Inferior parietal cortex (tissue), 1 donor: ENCODE measurements around the gene IL17B.

Source experiments
- DNase-seq: peaks from one replicate; pipeline ENCODE4 v3.0.0-alpha.2; 2016; ENCODE audit errors: extremely low spot score

Gene IL17B, protein sequence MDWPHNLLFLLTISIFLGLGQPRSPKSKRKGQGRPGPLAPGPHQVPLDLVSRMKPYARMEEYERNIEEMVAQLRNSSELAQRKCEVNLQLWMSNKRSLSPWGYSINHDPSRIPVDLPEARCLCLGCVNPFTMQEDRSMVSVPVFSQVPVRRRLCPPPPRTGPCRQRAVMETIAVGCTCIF

DNA sequence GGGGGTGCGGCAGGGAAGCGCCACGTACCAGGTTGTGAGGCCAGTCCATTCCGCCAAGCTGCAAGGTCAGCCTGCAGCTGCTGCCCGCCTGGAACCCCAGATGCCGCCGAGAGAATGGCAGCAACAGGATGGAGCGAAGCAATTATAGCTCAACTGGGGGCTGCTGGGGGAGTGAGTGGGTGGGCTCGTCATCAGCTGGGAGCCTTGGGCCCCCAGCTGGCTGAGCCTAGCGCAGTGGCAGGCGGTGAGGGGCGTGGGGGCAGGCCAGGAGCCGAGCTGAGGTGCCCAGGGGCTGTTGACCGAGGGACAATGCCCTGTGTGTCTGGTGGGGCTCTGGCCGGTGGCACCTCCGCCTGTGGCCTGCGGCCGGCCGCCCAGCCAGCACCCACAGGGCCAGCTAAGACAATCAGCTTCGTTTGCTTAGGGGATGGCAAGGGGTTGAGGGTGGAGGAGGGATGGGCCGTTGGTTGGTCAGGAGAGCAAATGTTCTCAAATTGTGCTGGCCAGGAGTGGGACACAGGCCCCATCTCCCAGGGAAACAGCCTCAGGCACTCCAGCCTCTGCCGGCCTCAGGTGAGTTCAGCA, at the start of gene IL17B:
IL17B (minus strand) TSS at position 116 of the 585 bp plus-strand sequence; CDS start at position 49, 67 bp downstream.
- no peak for DNase-seq

DNA sequence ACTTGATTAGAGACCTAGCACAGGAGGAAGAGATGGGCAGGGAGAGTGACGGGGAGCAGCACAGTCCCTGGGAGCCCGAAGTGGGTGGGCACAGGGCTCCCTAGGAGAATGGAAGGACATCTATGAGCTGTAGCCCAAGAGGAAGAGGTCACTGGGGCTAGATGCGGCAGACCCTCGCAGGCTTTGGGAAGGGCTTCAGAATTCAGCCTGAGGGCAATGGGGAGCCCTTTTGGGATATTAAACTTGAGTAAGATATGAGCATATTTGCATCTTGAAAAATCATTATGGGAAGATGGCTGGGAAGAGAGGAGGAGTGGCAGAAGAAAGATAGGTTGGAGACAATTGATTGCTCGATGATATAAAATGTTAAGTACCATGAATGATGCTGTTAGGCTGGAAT, 48.9 kb upstream of the IL17B start:
- no peak for DNase-seq

DNA sequence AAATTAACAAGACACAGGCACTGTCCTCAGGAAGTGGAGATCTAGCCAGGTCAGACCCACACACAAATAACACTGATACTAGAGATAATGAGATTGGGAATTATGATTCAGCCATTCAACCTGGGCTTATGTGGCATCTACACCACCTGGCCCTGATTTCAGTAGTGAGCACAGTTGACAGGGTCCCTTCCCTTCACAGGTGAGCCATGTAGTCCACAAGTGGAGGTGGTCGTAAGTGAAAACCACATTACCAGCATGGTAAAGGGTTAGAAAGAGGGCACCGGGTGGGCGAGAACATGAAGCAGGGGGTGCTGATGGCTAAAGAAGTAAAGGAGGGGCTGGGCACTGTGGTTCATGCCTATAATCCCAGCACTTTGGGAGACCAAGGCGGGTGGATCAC, 48.3 kb upstream of the IL17B start:
- DNase-seq = no peak

DNA sequence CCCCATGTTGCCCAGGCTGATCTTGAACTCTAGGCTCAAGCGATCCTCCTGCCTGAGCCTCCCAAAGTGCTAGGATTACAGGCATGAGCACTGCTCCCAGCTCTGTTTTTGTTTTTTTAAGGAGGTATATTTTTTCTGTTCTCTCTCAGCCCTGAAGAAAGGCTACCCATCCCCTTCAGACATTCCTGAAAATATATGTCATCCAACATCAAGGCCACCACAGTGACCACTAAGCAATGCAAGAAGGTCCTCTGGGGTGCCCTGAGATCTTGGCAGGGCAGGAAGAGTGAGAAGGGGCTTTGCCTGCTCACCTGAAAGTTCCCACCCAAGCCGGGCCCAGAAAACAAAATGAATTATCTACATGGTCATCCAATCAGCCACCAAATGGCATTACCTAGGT, 47.8 kb upstream of the IL17B start:
- DNase-seq = no peak

DNA sequence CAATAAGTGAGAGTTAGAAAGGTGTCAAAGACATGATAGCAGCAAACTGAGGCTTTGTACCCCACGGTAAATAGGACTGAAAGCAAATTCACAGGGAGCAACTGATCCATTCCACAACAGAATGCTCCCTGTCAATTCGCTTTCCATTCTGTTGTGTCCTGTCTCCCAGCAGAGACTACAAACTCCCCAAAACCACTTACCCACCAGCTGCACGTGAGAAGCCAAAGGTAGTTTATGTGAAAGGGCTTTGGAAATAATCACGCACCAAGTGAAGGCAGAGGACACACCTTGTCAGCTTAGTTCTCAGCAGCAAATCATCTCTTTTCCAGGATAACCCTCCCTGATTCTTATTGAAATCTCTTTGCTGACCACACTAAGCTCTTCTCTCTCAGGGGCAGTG, 46.6 kb upstream of the IL17B start:
- DNase-seq = no peak

DNA sequence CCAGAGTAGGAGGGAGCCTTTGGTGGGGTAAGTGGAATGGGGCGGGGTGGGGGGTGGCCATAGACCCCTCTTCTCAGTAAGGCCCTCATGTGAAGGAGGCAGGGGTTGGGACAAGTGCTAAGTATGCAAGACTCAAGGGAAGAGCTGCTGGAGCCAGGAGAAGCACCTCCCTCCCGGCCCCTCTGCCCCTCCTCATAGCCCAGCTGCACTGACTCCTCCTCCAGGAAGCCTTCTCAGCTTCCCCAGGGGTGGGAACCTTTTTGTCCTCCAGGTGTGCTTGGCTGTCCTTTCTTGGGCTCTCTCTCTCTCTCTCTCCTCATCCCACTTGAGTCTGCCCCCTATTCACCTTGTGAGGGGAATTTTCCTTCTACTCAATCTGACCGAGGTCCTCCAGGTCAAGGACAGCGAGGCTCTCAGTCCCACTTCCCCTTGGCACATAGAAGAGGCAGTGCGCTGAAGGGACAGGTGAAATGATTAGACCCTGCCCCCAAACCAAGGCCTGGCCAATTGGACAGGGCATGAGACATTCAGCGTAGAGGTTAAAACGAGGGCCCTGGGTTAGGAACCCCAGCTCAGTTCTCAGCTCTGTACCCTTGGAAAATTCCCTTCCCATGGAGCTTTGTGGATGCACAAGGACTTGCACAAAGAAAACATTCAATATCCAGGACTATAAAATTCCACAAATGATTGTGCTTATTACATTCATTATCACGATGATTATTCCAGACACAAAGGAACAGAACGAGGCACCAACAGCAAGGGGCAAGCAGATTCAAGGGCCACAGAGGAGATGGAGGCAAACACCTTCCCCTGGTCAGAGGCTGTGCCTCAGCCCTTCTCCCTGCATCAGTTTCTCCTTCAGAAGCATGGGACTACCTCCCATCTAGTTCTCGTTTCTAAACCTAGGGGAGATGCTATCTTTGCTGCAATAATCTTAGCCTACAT, 45.6 kb upstream of the IL17B start:
- no peak for DNase-seq

DNA sequence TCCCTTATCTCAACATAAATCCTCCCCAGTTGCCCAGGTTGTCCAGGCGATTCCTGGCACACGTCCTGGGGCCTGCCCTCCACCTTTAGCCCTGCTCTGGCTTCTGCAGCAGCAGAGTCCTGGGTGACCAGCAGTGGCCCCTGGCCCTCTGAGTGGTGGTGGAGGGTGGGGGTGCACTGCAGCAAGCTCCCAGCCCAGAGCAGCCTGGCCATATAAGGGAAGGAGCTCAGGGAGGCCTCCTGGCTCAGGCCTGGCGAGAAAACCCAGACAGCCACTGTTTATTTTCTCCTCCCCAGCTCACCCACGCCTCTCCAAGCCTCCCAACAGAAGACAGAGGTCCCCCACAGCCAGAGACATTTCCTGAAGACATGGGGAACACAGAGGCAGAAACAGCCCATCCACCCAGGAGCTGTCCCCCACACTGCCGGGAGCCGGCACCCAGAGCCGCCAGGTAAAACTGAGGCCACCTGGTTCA, 44.7 kb upstream of the IL17B start:
- DNase-seq = no peak

DNA sequence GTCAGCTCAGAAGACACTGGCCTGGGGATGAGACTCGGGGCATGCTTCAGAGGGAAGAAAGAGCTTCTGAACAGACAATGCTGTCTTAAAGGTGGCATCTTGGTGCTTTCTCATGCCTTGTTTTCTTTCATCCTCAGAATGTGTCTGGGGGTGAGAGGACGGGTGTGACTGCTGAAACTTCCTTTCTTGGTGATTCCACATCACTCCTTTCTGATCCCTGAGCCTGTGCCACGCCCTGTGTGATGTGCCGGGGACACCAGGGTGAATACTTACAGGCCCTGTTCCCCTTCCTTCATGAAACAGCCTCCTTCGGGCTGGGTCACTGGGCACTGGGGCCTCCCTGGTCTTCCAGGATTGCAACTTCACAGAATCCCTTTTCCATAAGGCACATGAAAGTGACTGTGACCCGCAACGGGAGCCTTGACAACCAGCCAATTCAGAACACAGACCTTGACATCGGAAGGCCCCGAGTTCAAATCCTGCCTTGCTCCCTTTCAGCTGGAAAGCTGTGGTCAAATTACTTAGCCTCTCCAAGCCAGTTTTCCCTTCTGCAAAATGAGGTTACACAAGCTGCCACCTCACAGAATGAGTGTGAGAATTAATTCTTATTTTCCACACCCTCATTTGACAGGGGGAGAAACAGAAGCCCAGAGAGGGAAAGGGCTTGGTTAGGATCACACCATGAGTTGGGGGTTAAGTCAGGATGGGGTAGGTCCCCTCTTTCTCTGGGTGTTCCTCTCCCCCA, 44.1 kb upstream of the IL17B start:
- no peak for DNase-seq

DNA sequence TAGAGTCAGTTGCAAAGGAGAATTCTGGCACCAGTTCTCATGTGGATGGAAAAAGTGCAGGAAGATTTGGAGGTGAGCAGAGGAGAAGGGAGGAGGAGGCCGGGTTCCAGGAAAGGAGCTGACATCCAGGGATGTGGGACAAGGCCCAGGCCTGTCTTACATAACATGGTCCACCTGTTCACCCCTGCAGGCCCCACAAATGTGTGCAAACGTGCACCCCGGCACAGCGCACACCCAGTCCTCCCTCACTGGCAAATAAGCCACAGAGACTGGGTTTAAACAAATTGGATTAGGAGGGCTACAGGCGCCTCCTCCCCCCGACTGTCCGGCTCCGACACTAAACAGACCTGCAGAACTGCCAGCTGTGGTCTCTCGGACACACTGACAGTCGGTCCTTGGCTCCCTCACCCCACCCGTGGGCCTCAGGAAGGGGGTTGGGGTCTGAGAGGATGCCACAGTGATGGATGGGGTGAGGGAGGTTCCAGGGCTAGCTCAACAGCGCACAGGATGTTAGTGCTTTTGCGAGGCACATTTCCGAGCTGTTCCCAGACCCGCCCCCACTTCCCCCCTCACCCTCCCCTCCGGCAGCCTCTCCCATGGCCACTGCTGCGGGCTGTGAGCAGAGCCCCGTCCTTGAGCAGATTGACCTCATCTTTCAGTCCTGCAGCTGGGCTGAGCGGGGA, 43.4 kb upstream of the IL17B start:
- no peak for DNase-seq

DNA sequence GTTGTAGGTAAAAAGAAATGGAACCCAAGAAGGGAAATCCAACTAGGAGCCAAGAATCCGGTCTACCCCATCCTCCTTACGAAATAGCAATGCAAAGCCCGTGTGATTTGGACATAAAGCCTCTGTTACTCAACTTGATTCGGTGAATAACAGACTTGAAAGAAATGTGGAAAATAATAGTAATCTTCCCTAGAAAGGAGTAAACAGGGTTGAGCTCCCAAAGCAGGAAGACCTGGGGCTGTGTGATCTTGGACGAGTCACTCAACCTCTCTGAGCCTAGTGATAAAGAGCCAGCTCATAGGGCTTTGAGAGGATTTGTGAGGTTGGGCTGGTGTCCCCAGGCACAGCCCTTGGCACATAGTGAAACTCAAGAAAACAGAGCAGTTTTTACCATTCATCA, 42.7 kb upstream of the IL17B start:
- DNase-seq = no peak

DNA sequence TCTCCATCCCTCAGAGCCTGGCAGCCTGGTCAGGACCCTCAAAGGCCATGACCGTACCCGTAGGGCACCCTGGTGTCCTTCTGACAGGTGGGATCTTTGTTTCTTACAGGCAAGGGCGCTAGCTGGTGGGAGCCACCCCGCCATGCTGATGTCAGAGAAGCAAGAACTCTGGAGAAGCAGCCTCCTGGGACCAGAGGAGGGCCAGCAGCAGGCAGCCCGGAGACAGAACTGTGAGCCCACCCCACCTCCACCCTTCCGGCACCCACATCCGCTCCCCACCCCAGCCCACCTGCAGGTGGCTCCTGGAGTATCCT, 42.2 kb upstream of the IL17B start:
- no peak for DNase-seq

DNA sequence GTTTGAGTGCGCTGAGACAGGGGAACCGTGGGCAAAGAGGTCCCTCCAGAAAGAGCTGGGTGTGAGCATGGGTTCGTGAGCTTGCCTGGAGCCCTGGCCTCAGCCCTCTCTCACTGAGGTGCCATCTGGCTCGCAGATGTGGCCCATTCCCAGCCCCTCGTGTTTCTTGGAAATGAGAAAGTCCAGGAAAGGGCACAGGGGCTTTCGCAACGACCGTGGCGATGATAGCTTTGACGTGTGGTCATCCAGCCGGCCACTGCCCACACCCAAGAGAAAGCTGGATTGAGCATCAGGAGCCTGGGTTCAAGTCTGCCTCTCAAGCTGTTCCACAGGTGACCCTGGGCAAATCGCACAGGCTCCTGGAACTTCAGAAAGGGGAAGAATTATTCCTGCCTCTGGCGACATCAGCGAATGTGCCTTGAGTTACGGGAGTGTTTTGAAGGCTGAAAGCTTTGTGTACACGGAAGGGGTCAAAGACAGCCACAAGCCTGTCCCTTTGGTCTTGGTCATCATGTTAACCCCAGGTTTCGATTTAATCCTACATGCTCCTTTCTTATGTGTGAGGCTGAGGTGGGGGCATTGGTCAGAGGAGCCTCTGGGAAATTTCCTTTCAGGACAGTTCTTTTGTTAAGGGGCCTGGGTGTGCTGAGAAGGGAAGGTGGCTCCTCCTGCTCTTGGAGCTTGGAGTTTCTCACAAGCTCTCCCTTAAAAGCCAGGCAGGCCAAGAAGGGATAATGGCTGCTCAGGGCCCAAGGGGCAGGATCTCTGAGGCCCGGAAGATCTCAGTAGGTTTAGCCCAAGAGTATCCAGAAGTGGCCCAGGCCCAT, 41.7 kb upstream of the IL17B start:
- DNase-seq = no peak

DNA sequence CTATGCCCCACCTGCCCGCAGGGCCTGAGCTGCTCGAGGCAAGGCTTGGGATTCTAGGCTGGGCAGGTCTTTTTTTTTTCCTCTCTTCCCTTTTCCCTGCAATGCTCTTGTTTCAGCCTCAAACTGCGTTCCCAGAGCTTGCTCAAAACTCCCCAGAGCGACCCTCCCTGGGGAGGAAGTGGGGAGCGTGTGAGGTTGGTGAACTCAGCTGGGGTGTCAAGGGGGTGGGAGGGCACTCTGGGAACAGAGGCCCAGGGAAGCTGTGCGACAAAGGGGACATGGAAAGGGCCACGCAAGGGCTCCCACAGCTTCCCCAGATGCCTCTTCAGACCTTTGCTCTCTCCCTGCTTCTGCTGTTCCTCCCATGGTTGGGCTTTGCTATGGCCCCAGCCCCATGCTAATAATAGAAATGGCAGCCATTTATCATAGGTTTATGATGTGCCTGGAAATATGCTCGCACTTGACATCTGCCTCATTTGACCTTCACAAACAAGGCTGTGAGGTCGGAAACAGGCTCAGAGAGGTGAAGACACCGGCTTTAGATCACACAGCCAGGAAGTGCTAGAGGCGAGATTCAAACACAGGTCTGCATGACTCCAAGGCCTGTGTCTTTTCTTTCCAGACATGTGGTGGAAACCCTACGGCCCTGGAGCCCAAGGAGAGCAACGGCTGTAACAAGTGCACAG, 40.9 kb upstream of the IL17B start:
- DNase-seq = no peak

DNA sequence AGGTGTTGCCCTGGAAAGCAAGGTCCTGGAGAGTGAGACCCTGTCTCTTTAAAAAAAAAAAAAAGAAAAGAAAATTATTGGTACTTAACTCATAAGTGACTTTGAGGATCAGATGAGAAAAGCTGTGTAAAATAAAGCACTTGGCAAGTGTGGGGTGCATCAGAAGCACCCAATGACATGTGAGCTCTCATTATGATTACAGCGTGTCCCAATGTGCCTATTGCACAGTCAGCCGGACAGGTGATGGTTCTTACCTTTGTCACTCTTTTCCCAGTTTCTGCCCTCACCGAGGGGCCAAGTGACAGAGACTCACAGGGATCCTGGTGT, 40.4 kb upstream of the IL17B start:
- no peak for DNase-seq

DNA sequence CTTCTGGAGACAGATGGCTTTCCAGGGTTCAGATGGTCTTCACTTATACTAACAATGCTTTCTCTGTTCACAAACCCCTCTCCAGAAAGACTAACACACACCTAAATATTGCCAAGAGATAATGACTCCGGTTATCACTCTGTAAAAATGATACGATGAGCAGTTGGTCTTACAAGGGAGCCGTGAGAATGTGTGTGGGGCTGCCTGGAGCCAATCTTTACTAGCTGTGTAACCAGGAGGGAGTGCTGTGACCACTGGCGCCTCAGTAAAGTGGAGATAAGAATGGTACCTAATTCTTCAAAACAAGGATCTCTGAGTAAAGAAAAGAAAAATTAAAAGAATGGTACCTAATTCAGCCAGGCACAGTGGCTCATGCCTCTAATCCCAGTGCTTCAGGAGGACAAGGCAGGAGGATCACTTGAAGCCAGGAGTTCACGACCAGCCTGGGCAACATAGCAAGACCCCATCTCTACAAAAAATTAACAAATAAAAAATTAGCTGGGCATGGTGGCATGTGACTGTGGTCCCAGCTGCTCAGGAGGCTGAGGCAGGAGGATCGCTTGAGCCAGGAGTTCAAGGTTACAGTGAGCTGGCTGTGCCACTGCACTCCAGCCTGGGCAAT, 39.9 kb upstream of the IL17B start:
- DNase-seq = no peak

DNA sequence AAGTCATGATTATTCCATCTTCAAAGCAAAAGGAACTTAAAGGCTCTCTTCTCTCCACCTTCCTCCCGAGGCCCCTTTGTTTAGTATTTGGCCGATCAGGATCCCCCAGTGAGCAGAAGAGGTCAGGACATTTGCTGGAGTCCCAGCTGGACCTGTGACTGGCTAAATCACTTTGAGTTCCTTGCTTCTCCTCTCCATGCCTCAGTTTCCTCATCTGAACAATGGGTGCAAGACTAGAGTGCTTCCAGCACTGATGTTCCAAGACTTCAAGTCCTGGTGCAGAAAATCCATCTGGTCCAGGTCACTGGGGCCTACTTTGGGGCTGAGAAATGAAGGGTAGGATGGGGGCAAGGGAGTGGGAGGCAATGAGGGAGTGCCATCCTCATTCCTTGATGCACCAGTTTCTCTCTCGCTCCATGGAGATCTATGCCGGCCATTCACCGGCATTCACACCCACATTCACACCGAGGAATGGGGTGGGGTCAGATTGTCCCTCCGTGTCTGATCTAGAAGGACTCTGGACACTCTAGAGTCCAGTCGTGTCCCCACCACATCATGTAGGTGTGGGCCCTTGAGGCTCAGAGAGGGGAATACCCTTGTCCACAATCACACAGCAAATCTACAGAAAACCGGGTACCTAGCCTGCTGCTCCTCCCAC, 38.7 kb upstream of the IL17B start:
- no peak for DNase-seq

DNA sequence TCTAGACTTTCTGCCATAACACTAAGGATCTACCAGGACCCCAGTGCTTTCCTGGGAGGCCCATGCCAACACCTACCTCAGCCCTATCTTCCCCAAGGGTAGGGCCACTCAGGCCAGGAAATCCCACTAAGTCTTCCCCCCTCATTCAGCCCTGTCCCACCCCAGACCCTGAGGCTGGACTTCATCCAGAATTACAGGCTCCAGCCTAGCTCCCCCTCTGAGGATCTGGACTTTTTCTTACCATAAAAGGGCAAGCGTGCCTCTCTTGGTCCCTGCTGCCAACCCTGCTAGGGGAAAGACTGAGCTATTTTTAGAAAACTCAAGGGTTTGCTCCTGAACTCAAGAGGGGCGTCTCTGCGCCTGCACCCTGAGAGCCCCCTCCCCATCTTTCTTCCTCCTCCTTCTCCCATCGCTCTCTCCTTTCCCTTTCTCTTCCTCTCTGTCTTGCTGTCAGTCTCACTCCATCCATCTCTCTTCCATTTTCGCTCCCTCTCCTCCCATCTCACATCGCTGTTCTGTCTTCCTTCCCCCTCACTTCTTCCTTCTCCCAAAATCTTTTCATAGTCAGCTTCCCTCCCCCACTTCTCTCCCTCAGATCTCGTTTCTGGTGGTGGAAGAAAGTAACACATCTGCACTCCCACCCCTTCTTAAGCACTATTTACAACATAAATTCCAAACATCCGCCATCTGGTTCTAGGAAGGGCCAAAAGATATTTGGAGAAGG, 38.1 kb upstream of the IL17B start:
- peak; percentile 11 for DNase-seq

DNA sequence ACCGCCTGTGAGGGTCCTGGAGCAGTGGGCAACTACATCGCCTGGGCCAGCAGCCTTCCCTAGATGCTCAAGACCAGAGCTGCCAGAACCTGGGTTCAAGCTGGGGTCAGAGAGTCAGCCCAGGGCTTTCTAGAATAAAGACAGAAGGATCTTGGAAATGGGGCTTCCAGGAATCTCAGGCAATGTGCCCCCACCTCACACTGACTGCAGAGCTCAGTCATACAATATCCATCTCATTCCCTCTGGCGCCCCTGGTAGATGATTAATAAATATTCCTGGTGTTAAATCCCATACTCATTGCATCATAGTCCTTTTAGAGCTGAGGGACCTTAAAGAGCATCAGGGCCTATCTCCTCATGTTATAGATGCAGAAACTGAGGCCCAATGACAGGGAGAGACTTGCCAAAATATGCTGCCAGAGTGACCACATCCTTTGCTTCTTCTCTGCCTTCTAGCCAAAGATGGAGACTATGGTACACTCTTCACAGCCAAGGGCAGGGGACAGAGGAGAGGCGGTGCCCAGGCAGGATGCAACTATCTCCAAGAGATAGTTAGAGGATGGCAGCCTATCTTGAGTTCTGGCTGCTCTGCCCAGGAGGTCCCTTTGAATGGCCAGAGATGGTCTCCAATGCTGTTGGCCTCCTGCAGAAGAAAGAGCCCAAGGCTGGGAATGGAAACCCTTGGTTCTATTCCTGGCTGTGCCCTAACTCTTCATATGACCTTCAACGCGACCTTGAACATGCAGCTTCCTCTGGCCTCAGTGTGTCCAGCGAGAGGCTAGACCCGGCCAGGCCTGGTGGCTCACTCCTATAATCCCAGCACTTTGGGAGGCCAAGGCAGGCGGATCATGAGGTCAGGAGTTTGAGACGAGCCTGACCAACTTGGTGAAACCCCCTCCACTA, 36.2 kb upstream of the IL17B start:
- no peak for DNase-seq
